ENCODE measurements around the gene RNF10.
"Not testable (repeated sequence)": the region's sequence is repeated elsewhere in the genome, so short reads cannot be mapped to it uniquely, and the experiment has no call there.

RNF10 gene

DNA sequence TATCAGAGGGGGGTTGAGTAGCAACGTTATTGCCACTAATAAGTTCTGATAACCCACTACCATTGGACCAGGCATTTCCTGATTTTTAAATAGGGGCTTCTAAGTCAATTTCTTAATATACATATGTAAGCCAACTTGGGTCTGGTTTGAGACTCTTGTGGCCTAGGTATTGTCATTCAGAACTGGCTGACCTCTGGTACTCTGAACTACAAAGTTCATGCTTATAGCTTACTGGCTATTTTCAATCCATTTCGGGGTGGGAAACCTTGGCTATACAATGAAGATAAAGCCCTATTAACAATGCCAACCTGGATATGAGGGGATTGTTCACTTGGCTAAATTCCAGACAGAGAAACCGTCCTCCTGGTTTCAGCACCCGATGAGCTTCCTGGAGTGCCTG lies 29.6 kb upstream of the RNF10 start:
- H3K4me3 ChIP-seq (ENCODE audit: low read depth, low read length): no peak overlapping the region
- TF ChIP-seq, protein P1, sequence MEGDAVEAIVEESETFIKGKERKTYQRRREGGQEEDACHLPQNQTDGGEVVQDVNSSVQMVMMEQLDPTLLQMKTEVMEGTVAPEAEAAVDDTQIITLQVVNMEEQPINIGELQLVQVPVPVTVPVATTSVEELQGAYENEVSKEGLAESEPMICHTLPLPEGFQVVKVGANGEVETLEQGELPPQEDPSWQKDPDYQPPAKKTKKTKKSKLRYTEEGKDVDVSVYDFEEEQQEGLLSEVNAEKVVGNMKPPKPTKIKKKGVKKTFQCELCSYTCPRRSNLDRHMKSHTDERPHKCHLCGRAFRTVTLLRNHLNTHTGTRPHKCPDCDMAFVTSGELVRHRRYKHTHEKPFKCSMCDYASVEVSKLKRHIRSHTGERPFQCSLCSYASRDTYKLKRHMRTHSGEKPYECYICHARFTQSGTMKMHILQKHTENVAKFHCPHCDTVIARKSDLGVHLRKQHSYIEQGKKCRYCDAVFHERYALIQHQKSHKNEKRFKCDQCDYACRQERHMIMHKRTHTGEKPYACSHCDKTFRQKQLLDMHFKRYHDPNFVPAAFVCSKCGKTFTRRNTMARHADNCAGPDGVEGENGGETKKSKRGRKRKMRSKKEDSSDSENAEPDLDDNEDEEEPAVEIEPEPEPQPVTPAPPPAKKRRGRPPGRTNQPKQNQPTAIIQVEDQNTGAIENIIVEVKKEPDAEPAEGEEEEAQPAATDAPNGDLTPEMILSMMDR (IDR thresholded peaks at IDR 0.05; ENCODE audit: borderline replicate concordance, insufficient read depth, low read depth, low read length): no peak

DNA sequence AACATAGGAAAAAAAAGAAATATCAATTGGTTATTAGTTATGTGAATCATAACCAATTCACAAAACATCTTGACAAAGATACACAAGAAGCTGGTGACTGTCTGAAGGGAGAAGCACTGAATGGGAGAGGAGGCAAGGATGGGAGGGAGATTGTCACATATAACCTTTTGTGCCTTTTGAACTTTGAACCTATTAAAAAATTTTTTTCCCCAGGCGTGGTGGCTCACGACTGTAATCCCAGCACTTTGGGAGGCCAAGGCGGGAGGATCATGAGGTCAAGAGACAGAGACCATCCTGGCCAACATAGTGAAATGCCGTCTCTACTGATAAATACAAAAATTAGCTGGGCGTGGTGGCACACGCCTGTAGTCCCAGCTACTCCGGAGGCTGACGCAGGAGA lies 25.6 kb upstream of the RNF10 start:
- TF ChIP-seq, protein P1 (IDR thresholded peaks at IDR 0.05; ENCODE audit: borderline replicate concordance, insufficient read depth, low read depth, low read length): no peak
- H3K4me3 ChIP-seq (ENCODE audit: low read depth, low read length): no peak overlapping the region

DNA sequence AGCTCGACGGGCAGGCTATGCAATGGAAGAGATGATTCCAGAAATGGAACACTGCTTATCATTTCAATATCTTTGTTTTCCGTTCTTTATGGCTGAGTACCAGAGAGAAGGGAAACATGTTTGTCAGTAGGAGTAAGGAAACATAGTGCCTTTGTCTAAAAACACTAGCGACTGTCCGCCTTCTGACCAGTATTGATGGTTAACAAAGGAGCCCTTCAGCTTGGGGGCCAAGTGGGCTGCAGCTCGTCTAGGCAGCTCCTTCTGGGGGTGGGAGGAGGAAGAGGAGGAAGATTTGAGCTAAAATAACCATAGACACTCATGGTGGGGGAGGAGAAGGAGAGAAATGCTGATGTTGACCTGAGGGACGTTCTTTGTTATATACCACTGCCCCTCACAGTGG lies 20.2 kb upstream of the RNF10 start:
- TF ChIP-seq, protein P1 (IDR thresholded peaks at IDR 0.05; ENCODE audit: borderline replicate concordance, insufficient read depth, low read depth, low read length): no peak
- H3K4me3 ChIP-seq (ENCODE audit: low read depth, low read length): no peak overlapping the region

DNA sequence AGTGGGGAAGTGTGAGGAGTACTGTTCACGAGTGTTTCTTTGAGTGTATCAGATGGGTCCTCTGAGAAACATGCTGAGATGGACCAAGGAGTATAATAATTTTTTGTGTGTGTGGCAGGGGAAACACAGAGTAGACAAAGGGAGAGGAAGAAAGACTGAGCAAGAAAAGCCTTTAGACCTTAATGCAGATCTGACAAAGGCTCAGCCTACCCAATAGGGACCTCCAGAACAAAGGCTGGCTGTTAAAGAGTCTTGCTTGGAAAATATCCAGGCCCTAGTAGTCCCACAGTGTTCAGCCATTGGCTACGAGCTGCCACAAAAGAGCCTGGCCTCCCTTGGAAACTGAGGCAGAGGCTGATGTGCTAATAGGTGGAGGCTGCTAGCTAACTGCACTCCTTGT lies 18.7 kb upstream of the RNF10 start:
- no peak overlapping the region for H3K4me3 ChIP-seq (ENCODE audit: low read depth, low read length)
- TF ChIP-seq, protein P1 (IDR thresholded peaks at IDR 0.05; ENCODE audit: borderline replicate concordance, insufficient read depth, low read depth, low read length): no peak

DNA sequence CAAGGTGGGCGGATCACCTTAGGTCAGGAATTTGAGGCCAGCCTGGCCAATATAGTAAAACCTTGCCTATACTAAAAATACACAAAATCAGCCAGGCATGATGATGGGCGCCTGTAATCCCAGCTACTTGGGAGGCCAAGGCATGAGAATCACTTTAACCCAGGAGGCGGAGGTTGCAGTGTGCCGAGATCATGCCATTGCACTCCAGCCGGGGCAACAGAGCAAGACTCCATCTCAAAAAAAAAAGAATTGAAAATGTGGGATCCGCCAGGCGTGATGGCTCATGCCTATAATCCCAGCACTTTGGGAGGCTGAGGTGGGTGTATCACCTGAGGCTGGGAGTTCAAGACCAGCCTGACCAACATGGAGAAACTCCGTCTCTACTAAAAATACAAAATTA lies 14.8 kb upstream of the RNF10 start:
- H3K4me3 ChIP-seq (ENCODE audit: low read depth, low read length): not testable (repeated sequence)

DNA sequence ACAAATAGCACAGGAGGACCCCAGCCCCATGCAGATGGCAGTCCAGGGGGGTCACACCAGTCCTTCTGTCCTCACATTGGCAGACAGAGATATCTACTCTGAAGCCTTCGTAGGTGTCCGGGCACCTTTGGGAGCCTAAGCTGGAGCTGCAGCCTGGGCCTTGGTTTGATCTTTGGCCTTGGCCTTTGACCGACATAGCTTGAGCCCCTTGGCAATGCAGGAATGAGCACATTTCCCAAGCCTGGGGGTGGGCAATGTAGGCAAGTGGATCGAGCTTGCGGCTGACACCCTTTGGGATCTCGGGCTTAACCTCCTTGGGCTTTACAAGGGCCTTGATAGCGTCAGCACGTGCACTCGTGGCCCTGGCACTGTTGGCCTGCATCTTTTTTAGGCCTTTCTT lies 11.6 kb upstream of the RNF10 start:
- TF ChIP-seq, protein P1 (IDR thresholded peaks at IDR 0.05; ENCODE audit: borderline replicate concordance, insufficient read depth, low read depth, low read length): no peak
- no peak overlapping the region for H3K4me3 ChIP-seq (ENCODE audit: low read depth, low read length)

DNA sequence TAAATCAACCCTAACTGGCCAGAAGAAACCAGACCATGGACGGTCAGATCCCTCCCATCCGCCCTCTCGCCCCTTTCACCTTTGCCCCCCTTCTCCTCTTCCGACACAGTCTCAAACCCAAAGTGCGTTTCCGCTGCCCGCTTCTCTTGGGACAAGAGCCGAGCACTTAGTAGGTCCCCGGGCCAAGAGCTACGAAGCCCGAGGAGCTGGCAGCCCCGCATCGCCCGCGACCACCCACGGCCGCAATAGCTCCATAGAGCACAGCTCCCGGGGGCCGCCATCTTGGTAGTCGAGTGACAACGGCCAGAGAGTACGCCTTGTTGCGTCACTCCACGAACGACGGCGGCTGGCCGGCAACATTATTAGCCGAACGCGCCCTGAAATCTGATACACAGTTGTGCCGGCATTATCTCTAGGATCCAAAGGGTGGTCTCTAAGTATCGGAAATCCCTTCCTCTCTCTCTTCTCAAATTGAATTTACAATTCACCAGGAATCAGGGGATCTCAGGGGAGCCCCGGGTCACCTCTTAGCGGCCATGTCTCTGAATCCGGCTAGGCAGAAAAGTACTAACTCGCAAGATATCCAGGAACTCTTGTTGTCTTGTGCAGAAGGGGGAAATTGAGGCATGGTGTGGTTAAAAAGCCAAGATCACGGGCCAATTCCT lies 5.2 kb upstream of the RNF10 start, which contains the start of gene COQ5:
COQ5 (minus strand) TSS at position 298 of the 665 bp plus-strand sequence; CDS start at position 281, 17 bp downstream.
- TF ChIP-seq, protein P1 (IDR thresholded peaks at IDR 0.05; ENCODE audit: borderline replicate concordance, insufficient read depth, low read depth, low read length): no peak

More for the DNA sequence above, 5.2 kb upstream of the RNF10 start, which contains the start of gene COQ5:
- H3K4me3 ChIP-seq (ENCODE audit: low read depth, low read length): peak within 1 kb of the TSS; percentile 75
